GM12891 (cell line): ENCODE results near the gene C1QTNF7.

Experiments
- DNase-seq: peaks from one replicate; pipeline ENCODE4 v3.0.0; 2011; ENCODE audit warnings: low spot score; ENCODE audit not compliant: insufficient read length
- FAIRE-seq: peaks from 2 replicates; lab custom pipeline; 2011; peaks lifted over from hg19 to GRCh38; lab: Jason Lieb, UNC
- PAX5 ChIP-seq: IDR thresholded peaks from 2 replicates; pipeline ENCODE4 v1.6.1; 2011; ENCODE audit warnings: low read length, moderate library complexity, mild to moderate bottlenecking; ENCODE audit not compliant: insufficient read depth, severe bottlenecking
- POLR2A ChIP-seq: IDR thresholded peaks from 2 replicates; pipeline ENCODE4 v1.6.1; 2011; ENCODE audit warnings: low read depth, low read length, control low read depth
- POLR2AphosphoS5 ChIP-seq: IDR thresholded peaks from 2 replicates; pipeline ENCODE4 v1.6.1; 2011; ENCODE audit warnings: low read depth, low read length, control low read depth
- POU2F2 ChIP-seq: IDR thresholded peaks from 2 replicates; pipeline ENCODE4 v1.6.1; 2011; ENCODE audit warnings: low read depth, mild to moderate bottlenecking, control low read depth, low read length, moderate library complexity
- SPI1 ChIP-seq: IDR thresholded peaks from 2 replicates; pipeline ENCODE4 v1.6.1; 2011; ENCODE audit warnings: low read depth, low read length, control low read depth
- TAF1 ChIP-seq: IDR thresholded peaks from 2 replicates; pipeline ENCODE4 v1.6.1; 2011; ENCODE audit warnings: low read depth, low read length, control low read depth

C1QTNF7 gene

DNA sequence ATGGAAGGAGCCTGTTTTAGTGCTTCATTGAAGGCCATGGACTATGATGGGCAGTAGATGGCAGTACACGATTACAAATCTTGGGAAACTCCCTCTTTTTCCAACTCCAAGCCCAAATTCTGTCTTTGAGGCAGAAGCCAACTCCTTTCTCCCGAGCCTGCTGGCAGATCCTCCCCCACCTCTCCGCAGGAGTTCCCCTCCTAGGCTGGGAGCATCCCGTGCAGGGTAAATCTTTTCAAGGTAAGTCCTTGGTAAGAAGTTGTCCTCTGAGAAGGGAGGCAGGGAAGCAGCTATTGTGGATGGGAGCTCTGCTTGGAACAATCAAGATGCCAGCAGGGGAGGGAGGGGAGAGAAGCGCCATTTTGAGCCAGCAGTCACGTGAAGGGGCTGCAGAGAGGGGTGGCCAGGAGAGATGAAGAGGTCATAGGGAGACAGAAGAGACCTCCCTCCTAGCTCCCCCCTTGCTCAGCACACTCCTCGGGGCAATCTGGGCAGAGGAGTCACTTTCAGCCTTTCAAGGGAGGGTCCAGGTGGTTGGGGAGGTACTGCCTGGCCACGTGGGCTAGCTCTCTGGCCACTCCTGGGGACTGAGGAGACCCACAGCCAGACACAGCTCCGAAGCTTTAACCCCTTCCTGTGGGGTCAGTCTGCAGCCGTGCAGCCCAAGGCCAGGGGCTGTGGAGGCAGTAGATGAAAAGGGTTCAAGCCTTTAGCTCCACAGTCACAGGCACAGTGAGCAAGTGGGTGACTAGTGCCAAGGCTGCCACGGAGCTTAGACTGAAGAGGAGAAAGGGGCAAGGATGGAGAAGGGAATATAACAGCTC, 51.5 kb downstream of the C1QTNF7 start:
- TF ChIP-seq POU2F2 (no peak), TAF1 (no peak), SPI1 (no peak), PAX5 (no peak), POLR2AphosphoS5 (no peak), POLR2A (no peak)
- FAIRE-seq = no peak
- DNase-seq = no peak

DNA sequence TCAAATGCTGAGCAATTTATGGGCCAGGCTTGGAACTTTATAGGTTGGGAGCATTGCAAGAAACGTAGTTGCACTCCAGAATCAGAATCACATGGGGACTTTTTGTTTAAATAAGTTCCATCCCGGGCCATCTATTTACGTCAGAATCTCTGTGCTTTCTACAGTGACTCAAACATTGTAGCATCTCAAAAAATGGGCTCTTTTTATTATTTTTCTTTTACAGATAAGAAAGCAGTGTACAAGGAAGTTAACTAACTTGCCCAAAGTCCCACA, 52.0 kb downstream of the C1QTNF7 start:
- TF ChIP-seq POU2F2 = no peak
- TF ChIP-seq POLR2A = no peak
- no peak for TF ChIP-seq SPI1
- no peak for TF ChIP-seq PAX5
- TF ChIP-seq TAF1 = no peak
- TF ChIP-seq POLR2AphosphoS5 = no peak
- DNase-seq = no peak

DNA sequence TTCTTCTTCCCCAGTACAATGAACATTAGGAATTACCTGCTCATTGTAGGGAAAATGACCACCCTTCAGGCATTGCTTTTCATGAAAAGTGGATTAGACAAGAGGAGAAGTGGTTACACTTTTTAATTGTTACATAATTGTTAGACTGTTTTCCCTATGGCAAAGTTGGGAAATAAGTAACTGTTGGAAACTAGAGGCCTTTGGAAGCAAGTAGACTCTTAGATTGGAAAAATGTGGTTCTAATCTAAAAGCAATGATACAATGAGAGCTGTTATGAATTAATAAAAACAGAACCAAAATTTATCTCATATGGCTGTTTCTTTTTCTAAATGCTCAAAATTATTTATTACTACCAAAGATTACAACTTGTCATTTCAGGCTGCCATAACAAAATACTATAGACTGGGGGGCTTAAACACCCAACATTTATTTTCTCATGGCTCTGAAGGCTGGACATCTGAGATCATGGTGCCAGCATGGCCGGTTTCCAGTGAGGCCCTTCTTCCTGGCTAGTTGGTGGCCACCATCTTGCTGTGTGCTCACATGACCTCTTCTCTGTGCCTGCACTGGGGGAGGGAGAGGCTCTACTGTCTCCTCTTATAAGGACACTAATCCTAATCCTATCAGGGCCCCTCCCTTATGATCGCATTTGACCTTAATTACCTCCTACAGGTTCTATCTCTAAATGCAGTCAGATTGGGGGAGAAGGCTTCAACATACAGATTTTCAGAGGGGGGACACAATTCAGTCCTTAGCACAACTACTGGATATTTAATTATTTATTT, 54.3 kb downstream of the C1QTNF7 start:
- FAIRE-seq (no peak), DNase-seq (no peak)
- TF ChIP-seq POLR2AphosphoS5 (no peak), POLR2A (no peak), PAX5 (no peak), TAF1 (no peak), POU2F2 (no peak), SPI1 (no peak)

More for the DNA sequence above, 52.0 kb downstream of the C1QTNF7 start:
- no peak for FAIRE-seq

DNA sequence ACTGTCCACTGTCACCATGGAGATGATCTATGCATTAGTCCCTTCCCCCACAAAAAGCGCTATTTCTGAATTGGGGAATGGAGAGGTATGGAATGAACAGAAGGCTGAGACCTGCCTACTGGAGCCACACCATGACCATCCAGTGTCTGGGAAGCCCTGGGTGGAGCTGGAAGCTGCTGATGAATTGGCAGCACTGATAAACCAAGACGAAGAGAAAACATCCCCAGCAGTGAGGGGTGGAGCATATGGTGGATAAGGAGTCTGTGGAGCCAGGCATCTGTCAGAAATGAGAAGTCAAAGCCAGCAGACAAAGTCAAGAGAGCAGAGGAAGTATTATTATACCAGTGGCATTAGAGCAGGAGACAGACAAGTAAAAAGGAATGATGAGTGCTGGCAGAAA, 55.0 kb downstream of the C1QTNF7 start:
- FAIRE-seq (no peak), DNase-seq (no peak)
- TF ChIP-seq POU2F2 = no peak
- TF ChIP-seq PAX5 = no peak
- no peak for TF ChIP-seq TAF1
- TF ChIP-seq POLR2AphosphoS5 = no peak
- TF ChIP-seq POLR2A = no peak
- no peak for TF ChIP-seq SPI1

DNA sequence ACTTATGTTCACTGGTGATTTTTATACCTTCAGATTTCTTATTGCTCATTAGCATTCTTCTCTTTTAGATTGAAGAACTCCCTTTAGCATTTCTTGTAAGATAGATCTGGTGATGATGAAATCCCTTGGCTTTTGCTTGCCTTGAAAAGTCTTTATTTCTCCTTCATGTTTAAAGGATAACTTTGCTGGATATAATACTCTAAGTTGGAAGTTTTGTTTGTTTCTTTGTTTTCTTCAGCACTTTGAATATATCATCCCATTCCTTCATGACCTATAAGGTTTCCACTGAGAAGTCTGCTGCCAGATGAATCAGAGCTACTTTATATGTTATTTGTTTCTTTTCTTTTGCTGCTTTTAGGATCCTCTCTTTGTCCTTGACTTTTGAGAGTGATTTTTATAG, 60.3 kb downstream of the C1QTNF7 start:
- no peak for DNase-seq
- no peak for FAIRE-seq
- TF ChIP-seq SPI1 (no peak), POLR2AphosphoS5 (no peak), POU2F2 (no peak), TAF1 (no peak), PAX5 (no peak), POLR2A (no peak)

- no peak for DNase-seq
- no peak for FAIRE-seq
- TF ChIP-seq TAF1 (no peak), POLR2A (no peak), POLR2AphosphoS5 (no peak), PAX5 (no peak), POU2F2 (no peak), SPI1 (no peak)
Observed at GRCh38 chr4:15488658-15489470, 61.0 kb downstream of the C1QTNF7 start.

DNA sequence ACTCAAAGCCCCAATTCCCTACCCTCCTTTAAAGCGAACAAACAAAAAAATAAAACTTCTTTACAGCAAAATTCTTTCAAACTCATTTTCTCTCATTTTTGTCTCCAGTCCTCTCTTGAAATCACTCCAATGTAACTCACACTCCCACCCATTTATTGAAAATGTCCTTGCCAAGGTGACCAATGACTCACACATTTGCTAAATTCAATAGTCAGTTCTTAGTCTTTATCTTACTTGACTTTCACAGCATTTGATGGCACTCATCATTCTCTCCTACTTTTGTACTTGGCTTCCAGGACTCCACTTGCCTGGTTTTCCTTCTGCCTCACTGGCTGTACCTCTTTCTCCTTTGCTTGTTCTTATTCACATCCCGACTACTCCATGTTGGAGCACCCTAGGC, 61.7 kb downstream of the C1QTNF7 start:
- DNase-seq (no peak), FAIRE-seq (no peak)
- TF ChIP-seq SPI1 (no peak), POU2F2 (no peak), TAF1 (no peak), POLR2A (no peak), PAX5 (no peak), POLR2AphosphoS5 (no peak)

- no peak for DNase-seq
- TF ChIP-seq POLR2A (no peak), POU2F2 (no peak), PAX5 (no peak), POLR2AphosphoS5 (no peak), TAF1 (no peak), SPI1 (no peak)
- FAIRE-seq = no peak
Observed at GRCh38 chr4:15493411-15493810, 65.6 kb downstream of the C1QTNF7 start.

DNA sequence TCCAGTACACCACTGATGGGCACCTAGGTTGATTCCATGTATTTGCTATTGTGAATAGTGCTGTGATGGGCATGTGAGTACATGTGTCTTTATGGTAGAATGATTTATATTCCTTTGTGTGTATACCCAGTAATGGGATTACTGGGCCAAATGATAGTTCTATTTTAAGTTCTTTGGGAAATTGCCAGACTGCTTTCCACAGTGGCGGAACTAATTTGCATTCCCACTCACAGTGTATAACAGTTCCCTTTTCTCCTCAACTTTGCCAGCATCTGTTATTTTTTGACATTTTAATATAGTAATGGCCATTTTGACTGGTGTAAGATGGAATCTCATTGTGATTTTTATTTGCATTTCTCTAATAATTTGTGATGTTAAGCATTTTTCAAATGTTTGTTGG, 67.8 kb downstream of the C1QTNF7 start:
- DNase-seq (no peak), FAIRE-seq (no peak)
- TF ChIP-seq POLR2A = no peak
- no peak for TF ChIP-seq SPI1
- TF ChIP-seq PAX5 = no peak
